ENCODE data around the gene KIR2DL4.
"Not testable (repeated sequence)": the region's sequence is repeated elsewhere in the genome, so short reads cannot be mapped to it uniquely, and the experiment has no call there.

The KIR2DL4 gene

DNA sequence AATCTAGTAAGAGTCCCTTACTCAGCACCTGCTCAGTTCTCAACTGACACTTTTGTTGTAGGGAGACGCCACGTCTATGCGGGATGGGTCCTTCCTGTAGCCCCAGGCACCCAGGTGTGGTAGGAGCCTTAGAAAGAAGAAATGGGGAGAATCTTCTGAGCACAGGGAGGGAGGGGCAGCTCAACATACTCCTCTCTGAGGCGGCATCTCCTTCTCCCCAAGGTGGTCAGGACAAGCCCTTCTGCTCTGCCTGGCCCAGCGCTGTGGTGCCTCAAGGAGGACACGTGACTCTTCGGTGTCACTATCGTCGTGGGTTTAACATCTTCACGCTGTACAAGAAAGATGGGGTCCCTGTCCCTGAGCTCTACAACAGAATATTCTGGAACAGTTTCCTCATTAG, 1.2 kb downstream of the KIR2DL4 start:
- no peak for DNase-seq (ENCODE audit: low spot score)

- no peak for DNase-seq (ENCODE audit: low spot score)
Measured at GRCh38 chr19:54805665-54806515, 2.5 kb downstream of the KIR2DL4 start.

DNA sequence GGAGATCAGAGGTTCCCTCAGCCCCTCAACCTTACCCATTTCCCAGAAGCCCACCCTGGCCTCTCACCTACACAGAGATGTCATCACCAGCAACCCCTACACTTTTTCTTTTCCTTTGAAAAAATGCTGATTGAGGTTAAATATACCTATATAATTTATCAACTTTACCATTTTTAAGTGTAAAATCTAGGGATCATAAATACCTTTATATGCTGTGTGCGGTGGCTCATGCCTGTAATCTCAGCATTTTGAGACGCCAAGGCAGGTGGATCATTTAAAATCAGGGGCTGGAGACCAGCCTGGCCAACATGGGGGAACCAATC, 3.1 kb downstream of the KIR2DL4 start:
- no peak for DNase-seq (ENCODE audit: low spot score)

DNA sequence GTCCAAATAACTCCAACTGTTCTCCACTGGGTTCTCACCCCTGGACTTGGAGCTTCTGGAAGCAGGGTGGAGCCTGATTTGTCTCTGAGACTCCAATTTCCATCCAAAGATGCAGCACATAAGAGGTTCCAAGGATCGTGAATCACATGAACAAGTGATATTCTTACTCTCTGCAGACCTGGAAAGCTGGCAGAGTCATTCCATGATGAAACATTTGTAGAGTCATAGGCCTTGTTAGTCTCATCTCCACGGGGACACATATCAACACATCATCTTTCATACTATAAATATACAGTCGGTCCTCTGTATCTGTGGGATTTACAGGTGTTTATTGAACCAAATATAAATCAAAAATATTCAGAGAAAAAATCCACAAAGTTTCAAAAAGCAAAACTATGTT, 11.2 kb downstream of the KIR2DL4 start:
- DNase-seq (ENCODE audit: low spot score): not testable (repeated sequence)

- DNase-seq (ENCODE audit: low spot score): not testable (repeated sequence)
Measured at GRCh38 chr19:54816251-54816650, 12.8 kb downstream of the KIR2DL4 start, which contains the start of gene KIR3DL1. TSS of gene KIR3DL1 (plus strand) at chr19:54816468.

GRCh38 chr19:54817670-54818536, 14.5 kb downstream of the KIR2DL4 start:
- DNase-seq (ENCODE audit: low spot score): no peak

DNA sequence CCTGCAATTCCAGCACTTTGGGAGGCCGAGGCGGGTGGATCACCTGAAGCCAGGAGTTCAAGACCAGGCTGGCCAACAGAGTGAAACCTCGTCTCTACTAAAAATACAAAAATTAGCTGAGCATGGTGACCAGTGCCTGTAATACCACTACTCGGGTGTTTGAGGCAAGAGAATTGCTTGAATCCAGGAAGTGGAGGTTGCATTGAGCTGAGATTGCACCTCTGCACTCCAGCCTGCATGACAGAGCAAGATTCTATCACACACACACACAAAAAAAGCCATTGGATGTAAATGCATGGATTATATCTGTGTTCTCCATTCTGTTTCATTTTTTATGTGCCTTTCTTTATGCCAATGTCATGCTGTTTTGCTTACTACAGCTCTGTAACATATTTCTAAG, 21.0 kb downstream of the KIR2DL4 start:
- not testable (repeated sequence) for DNase-seq (ENCODE audit: low spot score)

DNA sequence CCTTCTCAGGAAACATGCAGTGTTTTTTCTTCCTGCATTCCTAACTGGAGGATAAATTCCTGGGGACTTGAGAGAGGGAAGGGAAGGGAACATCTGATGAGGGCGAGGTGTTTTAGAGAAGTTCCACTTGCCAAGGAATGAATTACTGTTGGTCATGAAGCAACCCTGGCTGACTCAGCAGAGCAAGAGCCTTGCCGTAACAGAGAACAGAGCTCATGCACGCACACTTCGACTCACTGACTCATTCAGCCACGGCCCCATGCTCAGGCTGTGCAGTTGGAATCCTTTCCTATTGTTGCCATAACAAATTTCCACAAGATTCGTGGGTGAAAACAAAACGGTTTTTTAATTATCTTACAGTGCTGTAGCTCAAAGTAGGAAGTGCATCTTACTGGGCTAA, 21.9 kb downstream of the KIR2DL4 start:
- DNase-seq (ENCODE audit: low spot score): not testable (repeated sequence)

DNA sequence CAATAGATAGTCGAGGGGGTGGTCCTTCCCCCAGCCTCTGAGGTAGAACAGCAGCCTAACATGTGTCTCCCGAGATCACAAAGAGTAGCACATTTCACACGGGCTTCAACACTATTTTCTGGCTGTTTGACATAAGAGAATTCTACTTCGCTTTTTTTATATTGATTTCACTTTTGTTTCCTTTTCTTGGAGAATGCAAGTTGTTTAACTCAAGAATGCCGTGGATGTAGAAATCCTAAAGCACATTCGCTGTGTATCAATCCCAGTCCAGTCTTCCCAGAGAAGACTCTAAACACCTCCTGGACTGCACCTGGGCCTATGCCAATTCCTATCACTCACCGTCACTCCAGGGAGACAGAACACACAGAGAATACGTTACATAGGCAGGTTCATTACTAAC, 24.7 kb downstream of the KIR2DL4 start:
- not testable (repeated sequence) for DNase-seq (ENCODE audit: low spot score)

DNA sequence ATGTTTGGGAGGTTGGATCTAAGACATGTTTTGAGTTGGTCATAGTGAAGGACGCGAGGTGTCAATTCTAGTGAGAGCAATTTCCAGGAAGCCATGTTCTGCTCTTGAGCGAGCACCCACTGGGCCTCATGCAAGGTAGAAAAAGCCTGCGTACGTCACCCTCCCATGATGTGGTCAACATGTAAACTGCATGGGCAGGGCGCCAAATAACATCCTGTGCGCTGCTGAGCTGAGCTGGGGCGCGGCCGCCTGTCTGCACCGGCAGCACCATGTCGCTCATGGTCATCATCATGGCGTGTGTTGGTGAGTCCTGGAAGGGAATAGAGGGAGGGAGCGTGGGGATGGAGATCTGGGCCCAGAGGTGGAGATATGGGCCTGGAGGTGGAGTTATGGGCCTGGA, 29.1 kb downstream of the KIR2DL4 start, which contains the start of gene KIR2DS4:
TSS of gene KIR2DS4 (plus strand) at position 181 of the 400 bp plus-strand sequence.
- not testable (repeated sequence) for DNase-seq (ENCODE audit: low spot score)

- DNase-seq (ENCODE audit: low spot score): not testable (repeated sequence)
Measured at GRCh38 chr19:54835126-54835525, 31.7 kb downstream of the KIR2DL4 start.

DNA sequence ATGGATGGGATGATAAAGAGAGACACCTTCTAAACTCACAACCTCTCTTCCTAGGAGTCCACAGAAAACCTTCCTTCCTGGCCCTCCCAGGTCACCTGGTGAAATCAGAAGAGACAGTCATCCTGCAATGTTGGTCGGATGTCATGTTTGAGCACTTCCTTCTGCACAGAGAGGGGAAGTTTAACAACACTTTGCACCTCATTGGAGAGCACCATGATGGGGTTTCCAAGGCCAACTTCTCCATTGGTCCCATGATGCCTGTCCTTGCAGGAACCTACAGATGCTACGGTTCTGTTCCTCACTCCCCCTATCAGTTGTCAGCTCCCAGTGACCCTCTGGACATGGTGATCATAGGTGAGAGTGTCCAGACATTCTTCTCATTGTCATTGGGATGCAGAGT, 34.1 kb downstream of the KIR2DL4 start:
- DNase-seq (ENCODE audit: low spot score): not testable (repeated sequence)

- DNase-seq (ENCODE audit: low spot score): not testable (repeated sequence)
Measured at GRCh38 chr19:54843171-54843570, 39.8 kb downstream of the KIR2DL4 start.

DNA sequence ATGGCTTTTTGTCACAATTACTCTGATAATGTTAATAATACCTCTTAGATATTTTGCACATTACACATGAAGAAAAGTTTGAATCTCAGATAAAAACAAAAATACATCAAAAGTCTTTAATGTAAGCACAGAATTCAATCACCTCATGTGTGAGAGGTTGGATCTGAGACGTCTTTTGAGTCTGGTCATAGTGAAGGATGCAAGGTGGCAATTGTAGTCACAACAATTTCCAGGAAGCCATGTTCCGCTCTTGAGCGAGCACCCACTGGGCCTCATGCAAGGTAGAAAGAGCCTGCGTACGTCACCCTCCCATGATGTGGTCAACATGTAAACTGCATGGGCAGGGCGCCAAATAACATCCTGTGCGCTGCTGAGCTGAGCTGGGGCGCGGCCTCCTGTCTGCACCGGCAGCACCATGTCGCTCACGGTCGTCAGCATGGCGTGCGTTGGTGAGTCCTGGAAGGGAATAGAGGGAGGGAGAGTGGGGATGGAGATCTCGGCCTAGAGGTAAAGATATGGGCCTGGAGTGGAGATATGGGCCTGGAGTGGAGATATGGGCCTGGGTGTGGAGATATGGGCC, 46.7 kb downstream of the KIR2DL4 start, which contains the start of gene KIR3DL2:
TSS of gene KIR3DL2 (plus strand) at position 383 of the 580 bp plus-strand sequence. CDS start at position 416, 33 bp downstream.
- DNase-seq (ENCODE audit: low spot score): not testable (repeated sequence)

DNA sequence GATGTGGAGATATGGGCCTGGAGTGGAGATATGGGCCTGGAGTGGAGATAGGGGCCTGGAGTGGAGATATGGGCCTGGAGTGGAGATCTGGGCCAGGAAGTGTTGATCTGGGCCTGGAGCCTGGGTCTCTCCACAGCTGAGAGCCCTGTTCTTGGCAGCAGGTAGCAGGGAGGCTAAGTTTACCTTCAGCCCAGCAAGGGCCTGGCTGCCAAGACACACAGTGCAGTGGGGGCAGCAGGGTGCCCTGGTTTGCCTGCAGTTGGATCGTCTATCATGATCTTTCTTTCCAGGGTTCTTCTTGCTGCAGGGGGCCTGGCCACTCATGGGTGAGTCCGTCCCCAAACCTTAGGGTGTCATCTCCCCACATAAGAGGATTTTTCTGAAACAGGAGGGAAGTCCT, 47.5 kb downstream of the KIR2DL4 start:
- DNase-seq (ENCODE audit: low spot score): no peak

GRCh38 chr19:54851353-54851752, 47.9 kb downstream of the KIR2DL4 start:
- DNase-seq (ENCODE audit: low spot score): no peak

- not testable (repeated sequence) for DNase-seq (ENCODE audit: low spot score)
Measured at GRCh38 chr19:54855241-54855640, 51.8 kb downstream of the KIR2DL4 start.

DNA sequence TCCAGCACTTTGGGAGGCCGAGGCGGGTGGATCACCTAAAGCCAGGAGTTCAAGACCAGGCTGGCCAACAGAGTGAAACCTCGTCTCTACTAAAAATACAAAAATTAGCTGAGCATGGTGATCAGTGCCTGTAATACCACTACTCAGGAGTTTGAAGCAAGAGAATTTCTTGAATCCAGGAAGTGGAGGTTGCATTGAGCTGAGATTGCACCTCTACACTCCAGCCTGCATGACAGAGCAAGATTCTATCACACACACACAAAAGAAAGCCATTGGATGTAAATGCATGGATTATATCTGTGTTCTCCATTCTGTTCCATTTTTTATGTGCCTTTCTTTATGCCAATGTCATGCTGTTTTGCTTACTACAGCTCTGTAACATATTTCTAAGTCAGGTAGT, 55.1 kb downstream of the KIR2DL4 start:
- not testable (repeated sequence) for DNase-seq (ENCODE audit: low spot score)

DNA sequence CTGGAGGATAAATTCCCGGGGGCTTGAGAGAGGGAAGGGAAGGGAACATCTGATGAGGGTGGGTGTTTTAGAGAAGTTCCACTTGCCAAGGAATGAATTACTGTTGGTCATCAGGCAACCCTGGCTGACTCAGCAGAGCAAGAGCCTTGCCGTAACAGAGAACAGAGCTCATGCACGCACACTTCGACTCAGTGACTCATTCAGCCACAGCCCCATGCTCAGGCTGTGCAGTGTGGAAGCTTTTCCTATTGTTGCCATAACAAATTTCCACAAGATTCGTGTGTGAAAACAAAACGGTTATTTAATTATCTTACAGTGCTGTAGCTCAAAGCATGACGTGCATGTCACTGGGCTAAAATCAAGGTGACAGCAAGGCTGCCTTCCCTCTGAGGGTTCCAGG, 56.0 kb downstream of the KIR2DL4 start:
- DNase-seq (ENCODE audit: low spot score): not testable (repeated sequence)

DNA sequence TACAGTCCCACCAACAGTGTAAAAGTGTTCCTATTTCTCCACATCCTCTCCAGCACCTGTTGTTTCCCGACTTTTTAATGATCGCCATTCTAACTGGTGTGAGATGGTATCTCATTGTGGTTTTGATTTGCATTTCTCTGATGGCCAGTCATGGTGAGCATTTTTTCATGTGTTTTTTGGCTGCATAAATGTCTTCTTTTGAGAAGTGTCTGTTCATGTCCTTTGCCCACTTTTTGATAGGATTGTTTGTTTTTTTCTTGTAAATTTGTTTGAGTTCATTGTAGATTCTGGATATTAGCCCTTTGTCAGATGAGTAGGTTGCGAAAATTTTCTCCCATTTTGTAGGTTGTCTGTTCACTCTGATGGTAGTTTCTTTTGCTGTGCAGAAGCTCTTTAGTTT, 60.0 kb downstream of the KIR2DL4 start:
- DNase-seq (ENCODE audit: low spot score): not testable (repeated sequence)
